ENCODE data around the gene C17orf67.

C17orf67 gene, protein sequence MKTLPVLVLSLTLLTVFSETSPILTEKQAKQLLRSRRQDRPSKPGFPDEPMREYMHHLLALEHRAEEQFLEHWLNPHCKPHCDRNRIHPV

DNA sequence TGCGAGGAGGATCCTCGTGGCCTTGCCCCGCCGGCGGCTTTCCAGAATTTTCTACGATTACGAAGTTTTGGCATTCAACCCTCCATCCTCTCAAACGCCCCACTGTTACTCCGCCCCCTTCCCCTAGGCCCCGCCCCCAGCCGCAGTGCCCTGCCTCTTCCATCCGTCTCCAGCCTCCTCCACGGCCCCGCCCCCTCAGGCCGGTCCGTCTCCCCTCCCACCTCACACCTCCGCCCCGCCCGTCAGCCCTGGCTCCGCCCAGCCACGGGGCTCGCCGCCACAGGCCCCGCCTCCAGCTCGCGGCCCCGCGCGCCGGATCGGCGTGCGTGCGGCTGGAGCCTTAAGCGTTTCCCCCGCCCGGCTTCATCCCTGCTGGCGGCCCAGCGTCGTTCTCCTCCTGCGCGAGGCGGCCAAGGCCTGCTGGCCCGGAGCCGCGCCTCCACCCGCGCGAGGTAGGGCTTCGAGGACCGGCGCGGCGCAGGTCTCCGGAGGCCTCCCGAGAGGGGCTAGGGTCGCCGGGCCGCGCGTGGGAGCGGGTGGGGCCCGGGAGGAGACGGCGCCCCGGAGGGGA is at the start of gene C17orf67, which contains the start of gene DGKE:
C17orf67 (minus strand) TSS at position 112 of the 571 bp plus-strand sequence. CDS start 18,110 bp downstream, outside the sequence.
DGKE (plus strand) TSS at position 343 of the 571 bp plus-strand sequence. CDS start 645 bp downstream, outside the sequence.
- Histone ChIP-seq H3K9me3 (ENCODE audit: control insufficient read depth, insufficient read depth, low read length) (no peaks in the 10 kb centered on the region), H3K27ac (ENCODE audit: low read depth, low read length) (peak within 1 kb of the TSS; percentile 64), H3K36me3 (ENCODE audit: control insufficient read depth, insufficient read depth, low read length) (no peaks in the 10 kb centered on the region), H3K27me3 (ENCODE audit: control insufficient read depth, insufficient read depth, low read length) (peaks cover 39% of the 10 kb centered on the region), H3K9ac (ENCODE audit: low read depth, low read length) (0 out of 2 replicates have a peak within 1 kb of the TSS, but pooled peaks have one; percentile 33), H3K4me3 (ENCODE audit: low read depth, low read length) (peak within 1 kb of the TSS; percentile 88), H3K4me1 (ENCODE audit: control insufficient read depth, insufficient read depth, low read length) (peaks cover 27% of the 10 kb centered on the region)

DNA sequence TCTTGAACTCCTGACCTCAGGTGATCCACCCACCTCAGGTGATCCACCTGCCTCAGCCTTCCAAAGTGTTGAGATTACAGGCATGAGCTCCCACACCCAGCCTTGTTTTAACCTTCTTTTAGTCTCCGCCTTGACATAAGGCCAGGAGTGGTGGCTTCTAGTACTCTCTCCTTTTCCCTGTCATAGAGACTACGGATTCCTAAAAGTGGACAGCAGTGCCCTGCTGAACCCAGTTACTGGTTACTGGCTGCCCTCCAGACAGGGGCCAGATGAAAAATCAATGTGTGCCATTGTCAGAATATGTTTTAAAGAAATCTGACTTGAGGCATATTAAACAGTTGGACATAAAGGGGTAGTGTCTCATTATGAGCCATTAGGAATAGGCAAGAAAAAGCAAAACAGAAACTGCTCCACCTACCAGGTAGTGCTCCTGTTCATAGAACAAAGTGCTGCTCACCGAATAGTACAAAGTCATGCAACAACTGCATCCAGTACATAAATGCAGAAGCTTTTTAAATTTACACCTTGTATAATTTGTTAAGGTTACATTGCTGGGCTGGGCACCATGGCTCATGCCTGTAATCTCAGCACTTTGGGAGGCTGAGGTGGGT is 48.1 kb upstream of the C17orf67 start:
- H3K4me1 ChIP-seq (ENCODE audit: control insufficient read depth, insufficient read depth, low read length), result no peaks in the 10 kb centered on the region
- no peak overlapping the region for H3K4me3 ChIP-seq (ENCODE audit: low read depth, low read length)
- no peaks in the 10 kb centered on the region for H3K9me3 ChIP-seq (ENCODE audit: control insufficient read depth, insufficient read depth, low read length)
- no peak overlapping the region for H3K27ac ChIP-seq (ENCODE audit: low read depth, low read length)
- no peaks in the 10 kb centered on the region for H3K27me3 ChIP-seq (ENCODE audit: control insufficient read depth, insufficient read depth, low read length)
- H3K36me3 ChIP-seq (ENCODE audit: control insufficient read depth, insufficient read depth, low read length), result no peaks in the 10 kb centered on the region
- H3K9ac ChIP-seq (ENCODE audit: low read depth, low read length), result no peak overlapping the region

DNA sequence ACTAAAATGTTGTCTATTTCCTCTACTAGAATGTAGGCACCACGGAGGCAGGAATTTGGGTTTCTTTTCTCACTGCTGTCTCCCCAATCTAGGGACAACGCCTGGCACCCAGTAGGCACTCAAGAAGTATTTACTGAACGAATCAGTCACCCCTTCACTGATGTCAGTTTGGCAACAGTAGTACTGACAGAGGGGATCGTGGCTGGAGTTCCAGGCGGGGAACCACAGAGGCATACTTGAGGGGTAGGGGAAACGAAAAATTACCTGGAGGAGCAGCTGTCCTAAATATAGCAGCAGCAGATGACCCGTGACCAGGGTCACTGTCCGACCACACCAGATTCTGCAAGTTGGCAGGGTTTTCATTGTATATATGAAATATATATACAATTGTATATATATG is 46.9 kb upstream of the C17orf67 start:
- H3K9ac ChIP-seq (ENCODE audit: low read depth, low read length), result no peak overlapping the region

DNA sequence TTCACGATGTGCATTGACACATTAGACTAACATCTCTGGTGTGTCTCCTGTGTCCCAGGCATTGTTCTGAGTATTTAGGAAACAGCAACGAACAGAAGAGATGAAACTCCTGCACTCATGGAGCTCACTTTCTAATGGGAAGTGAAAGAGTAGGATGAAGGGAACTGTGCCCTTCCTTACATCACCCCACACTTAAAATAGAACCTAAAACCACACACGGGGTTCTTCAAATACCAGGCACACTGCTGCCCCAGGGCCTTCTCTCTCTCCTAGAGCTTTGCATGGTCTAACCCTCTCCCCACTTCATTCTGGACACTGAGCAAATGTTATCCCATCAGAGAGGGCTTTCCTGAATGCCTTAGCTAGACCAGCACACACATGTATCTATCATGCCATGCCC is 46.4 kb upstream of the C17orf67 start:
- no peaks in the 10 kb centered on the region for H3K4me1 ChIP-seq (ENCODE audit: control insufficient read depth, insufficient read depth, low read length)
- H3K27me3 ChIP-seq (ENCODE audit: control insufficient read depth, insufficient read depth, low read length), result no peaks in the 10 kb centered on the region
- no peaks in the 10 kb centered on the region for H3K36me3 ChIP-seq (ENCODE audit: control insufficient read depth, insufficient read depth, low read length)
- H3K4me3 ChIP-seq (ENCODE audit: low read depth, low read length), result no peak overlapping the region
- H3K9ac ChIP-seq (ENCODE audit: low read depth, low read length), result no peak overlapping the region
- no peaks in the 10 kb centered on the region for H3K9me3 ChIP-seq (ENCODE audit: control insufficient read depth, insufficient read depth, low read length)
- no peak overlapping the region for H3K27ac ChIP-seq (ENCODE audit: low read depth, low read length)

More for the DNA sequence above, 46.9 kb upstream of the C17orf67 start:
- no peaks in the 10 kb centered on the region for H3K4me1 ChIP-seq (ENCODE audit: control insufficient read depth, insufficient read depth, low read length)
- no peaks in the 10 kb centered on the region for H3K9me3 ChIP-seq (ENCODE audit: control insufficient read depth, insufficient read depth, low read length)
- no peaks in the 10 kb centered on the region for H3K36me3 ChIP-seq (ENCODE audit: control insufficient read depth, insufficient read depth, low read length)
- no peak overlapping the region for H3K27ac ChIP-seq (ENCODE audit: low read depth, low read length)
- no peaks in the 10 kb centered on the region for H3K27me3 ChIP-seq (ENCODE audit: control insufficient read depth, insufficient read depth, low read length)
- H3K4me3 ChIP-seq (ENCODE audit: low read depth, low read length), result no peak overlapping the region

DNA sequence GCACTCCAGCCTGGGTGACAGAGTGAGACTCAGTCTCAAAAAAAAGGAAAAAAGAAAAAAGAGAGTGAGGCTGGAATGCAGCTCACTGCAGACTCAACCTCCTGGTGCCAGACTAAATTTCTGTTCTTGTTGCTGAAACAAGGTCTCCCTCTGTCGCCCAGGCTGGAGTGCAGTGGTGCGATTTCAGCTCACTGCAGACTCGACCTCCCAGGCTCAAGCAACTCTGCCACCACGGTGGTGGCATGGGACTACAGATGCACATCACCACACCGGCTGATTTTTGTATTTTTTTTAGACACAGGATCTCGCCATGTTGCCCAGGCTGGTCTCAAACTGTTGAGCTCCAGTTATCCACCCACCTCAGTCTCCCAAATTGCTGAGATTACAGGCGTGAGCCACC is 45.6 kb upstream of the C17orf67 start:
- Histone ChIP-seq H3K36me3 (ENCODE audit: control insufficient read depth, insufficient read depth, low read length) (no peaks in the 10 kb centered on the region), H3K4me3 (ENCODE audit: low read depth, low read length) (no peak overlapping the region), H3K4me1 (ENCODE audit: control insufficient read depth, insufficient read depth, low read length) (no peaks in the 10 kb centered on the region), H3K27me3 (ENCODE audit: control insufficient read depth, insufficient read depth, low read length) (no peaks in the 10 kb centered on the region), H3K9ac (ENCODE audit: low read depth, low read length) (no peak overlapping the region), H3K9me3 (ENCODE audit: control insufficient read depth, insufficient read depth, low read length) (no peaks in the 10 kb centered on the region), H3K27ac (ENCODE audit: low read depth, low read length) (no peak overlapping the region)

DNA sequence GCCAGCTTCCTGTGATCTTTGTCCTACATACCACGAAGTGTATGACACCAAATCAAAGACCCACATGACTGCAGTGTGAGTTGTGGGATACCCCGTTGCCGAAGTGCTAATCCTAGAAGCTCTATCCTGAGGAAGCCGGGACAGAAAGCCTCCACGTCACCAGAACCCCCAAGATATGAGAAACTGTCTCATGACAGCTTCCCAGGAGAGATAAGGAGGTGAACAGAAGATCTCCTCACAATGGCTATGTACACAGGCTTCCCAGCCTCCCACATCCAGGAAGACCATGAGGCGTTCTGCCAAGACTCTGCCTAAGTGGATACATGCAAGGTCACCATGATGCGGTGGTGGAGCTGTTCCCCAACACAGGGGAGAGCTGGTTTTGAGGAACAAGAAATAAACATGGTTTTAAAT is 43.1 kb upstream of the C17orf67 start:
- H3K4me3 ChIP-seq (ENCODE audit: low read depth, low read length), result no peak overlapping the region
- no peaks in the 10 kb centered on the region for H3K27me3 ChIP-seq (ENCODE audit: control insufficient read depth, insufficient read depth, low read length)
- no peaks in the 10 kb centered on the region for H3K36me3 ChIP-seq (ENCODE audit: control insufficient read depth, insufficient read depth, low read length)
- no peak overlapping the region for H3K27ac ChIP-seq (ENCODE audit: low read depth, low read length)
- H3K4me1 ChIP-seq (ENCODE audit: control insufficient read depth, insufficient read depth, low read length), result no peaks in the 10 kb centered on the region
- H3K9me3 ChIP-seq (ENCODE audit: control insufficient read depth, insufficient read depth, low read length), result no peaks in the 10 kb centered on the region
- H3K9ac ChIP-seq (ENCODE audit: low read depth, low read length), result no peak overlapping the region

DNA sequence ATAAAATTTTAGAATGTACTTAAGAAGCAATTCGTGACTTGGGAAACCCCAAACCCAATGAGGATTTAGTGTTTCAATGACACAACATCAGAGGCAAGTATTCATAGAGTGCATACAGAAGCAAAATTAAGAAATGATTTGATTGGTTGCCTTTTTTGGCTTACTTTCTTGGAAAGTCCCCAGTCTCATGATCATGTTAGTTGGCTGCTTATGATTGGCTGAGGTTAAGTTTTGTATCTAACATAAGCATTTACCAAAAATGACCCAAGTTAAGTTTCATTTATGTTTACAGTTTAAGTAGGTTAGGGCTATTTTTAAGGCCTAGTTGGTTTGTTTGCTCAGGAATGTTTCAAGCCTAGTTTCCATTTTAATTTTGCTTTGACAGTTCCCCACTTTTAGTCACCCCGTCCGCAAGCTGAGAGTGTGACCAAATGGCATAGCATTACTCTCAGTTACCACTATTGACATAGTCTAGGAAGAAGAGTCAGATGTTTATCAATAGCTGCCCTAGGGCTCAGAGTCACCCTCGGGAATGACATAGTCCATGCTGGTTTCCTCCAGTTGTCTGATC is 36.4 kb upstream of the C17orf67 start:
- Histone ChIP-seq H3K9me3 (ENCODE audit: control insufficient read depth, insufficient read depth, low read length) (no peaks in the 10 kb centered on the region), H3K36me3 (ENCODE audit: control insufficient read depth, insufficient read depth, low read length) (no peaks in the 10 kb centered on the region), H3K27me3 (ENCODE audit: control insufficient read depth, insufficient read depth, low read length) (no peaks in the 10 kb centered on the region), H3K27ac (ENCODE audit: low read depth, low read length) (no peak overlapping the region), H3K4me1 (ENCODE audit: control insufficient read depth, insufficient read depth, low read length) (no peaks in the 10 kb centered on the region), H3K4me3 (ENCODE audit: low read depth, low read length) (no peak overlapping the region), H3K9ac (ENCODE audit: low read depth, low read length) (no peak overlapping the region)

DNA sequence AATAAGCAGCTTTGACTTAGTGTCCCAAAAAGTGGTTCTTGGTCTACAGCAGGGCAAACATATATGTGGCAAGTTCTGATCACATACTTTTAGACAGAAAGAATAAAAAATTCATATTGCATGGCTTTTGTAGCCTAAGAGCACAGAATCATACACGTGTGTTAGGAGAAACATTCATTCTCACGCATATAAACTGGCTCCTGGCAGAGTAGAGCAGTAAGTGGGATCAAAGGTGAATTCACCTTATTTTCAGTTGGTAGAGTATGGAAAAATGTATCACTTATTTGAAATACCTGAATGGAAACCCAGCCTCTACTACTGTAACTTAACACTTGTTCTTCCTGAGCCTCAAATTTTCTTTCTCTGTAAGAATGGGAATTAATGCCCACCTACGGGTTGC is 35.0 kb upstream of the C17orf67 start:
- no peaks in the 10 kb centered on the region for H3K27me3 ChIP-seq (ENCODE audit: control insufficient read depth, insufficient read depth, low read length)
- H3K4me1 ChIP-seq (ENCODE audit: control insufficient read depth, insufficient read depth, low read length), result no peaks in the 10 kb centered on the region
- H3K27ac ChIP-seq (ENCODE audit: low read depth, low read length), result no peak overlapping the region
- no peaks in the 10 kb centered on the region for H3K9me3 ChIP-seq (ENCODE audit: control insufficient read depth, insufficient read depth, low read length)
- no peaks in the 10 kb centered on the region for H3K36me3 ChIP-seq (ENCODE audit: control insufficient read depth, insufficient read depth, low read length)
- H3K4me3 ChIP-seq (ENCODE audit: low read depth, low read length), result no peak overlapping the region
- H3K9ac ChIP-seq (ENCODE audit: low read depth, low read length), result no peak overlapping the region

DNA sequence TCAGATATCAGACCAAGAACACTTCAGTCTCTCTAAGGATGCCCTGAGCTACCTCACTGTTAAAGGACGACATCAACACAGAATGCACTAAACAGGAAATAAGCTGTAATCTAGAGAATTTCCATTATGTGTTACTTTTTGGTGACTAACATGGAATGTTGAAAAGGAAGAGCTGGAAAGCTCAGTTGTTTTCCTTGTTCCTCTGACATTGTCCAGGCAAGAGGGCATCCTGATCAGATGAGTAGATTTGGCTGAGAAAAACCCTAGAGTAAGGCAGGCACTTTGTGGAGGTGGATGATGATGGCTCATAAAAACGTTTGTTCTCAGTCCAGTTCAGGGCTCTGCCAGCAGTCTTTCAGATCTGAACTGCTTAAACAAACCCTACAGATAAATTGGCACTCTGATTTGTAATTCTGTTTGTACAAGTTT is 34.2 kb upstream of the C17orf67 start:
- no peak overlapping the region for H3K27ac ChIP-seq (ENCODE audit: low read depth, low read length)
- H3K27me3 ChIP-seq (ENCODE audit: control insufficient read depth, insufficient read depth, low read length), result no peaks in the 10 kb centered on the region
- H3K36me3 ChIP-seq (ENCODE audit: control insufficient read depth, insufficient read depth, low read length), result 0 out of 2 replicates have a peak, but pooled peaks cover 1% of the 10 kb centered on the region
- H3K4me1 ChIP-seq (ENCODE audit: control insufficient read depth, insufficient read depth, low read length), result no peaks in the 10 kb centered on the region
- H3K4me3 ChIP-seq (ENCODE audit: low read depth, low read length), result no peak overlapping the region
- H3K9ac ChIP-seq (ENCODE audit: low read depth, low read length), result no peak overlapping the region
- no peaks in the 10 kb centered on the region for H3K9me3 ChIP-seq (ENCODE audit: control insufficient read depth, insufficient read depth, low read length)

DNA sequence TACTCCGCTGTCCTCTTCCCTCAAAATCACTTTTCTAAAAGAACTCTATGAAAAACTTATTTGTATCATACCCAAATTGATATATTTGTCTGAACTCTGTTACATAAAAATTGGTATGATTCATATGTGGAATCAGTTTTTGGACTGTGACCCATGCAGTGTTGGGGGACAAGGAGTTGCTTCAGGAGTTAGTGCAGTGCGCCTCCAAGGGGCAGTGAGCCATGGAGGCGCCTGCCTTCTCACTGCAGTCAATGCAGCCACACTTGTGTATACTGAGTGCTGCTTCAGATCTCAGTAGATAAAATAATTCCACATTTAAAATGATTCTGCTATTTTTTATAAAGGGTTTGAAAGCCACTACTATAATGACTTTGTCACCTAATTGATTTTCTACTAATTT is 32.8 kb upstream of the C17orf67 start:
- H3K9me3 ChIP-seq (ENCODE audit: control insufficient read depth, insufficient read depth, low read length), result no peaks in the 10 kb centered on the region
- H3K9ac ChIP-seq (ENCODE audit: low read depth, low read length), result no peak overlapping the region
- no peak overlapping the region for H3K27ac ChIP-seq (ENCODE audit: low read depth, low read length)
- H3K36me3 ChIP-seq (ENCODE audit: control insufficient read depth, insufficient read depth, low read length), result peaks cover 11% of the 10 kb centered on the region
- no peak overlapping the region for H3K4me3 ChIP-seq (ENCODE audit: low read depth, low read length)
- H3K27me3 ChIP-seq (ENCODE audit: control insufficient read depth, insufficient read depth, low read length), result no peaks in the 10 kb centered on the region
- H3K4me1 ChIP-seq (ENCODE audit: control insufficient read depth, insufficient read depth, low read length), result no peaks in the 10 kb centered on the region

DNA sequence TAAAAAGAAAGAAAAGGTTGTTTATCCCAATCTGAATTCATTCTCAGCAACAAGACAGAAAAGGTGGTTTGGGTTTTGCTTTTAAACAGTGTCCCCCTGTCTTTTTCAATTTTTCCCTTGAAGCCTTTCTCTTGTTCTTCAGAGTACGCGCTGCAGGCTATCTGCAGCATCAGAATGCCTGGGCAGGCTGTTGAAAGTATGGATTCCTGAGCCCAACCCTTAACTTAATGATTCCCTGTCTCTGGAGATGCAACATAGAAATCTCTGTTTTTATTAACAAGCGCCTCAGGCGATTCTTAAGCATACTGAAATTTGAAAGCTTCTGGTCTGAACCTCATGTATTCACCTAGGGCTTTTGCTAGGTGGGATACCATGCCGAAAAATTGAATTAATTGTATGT is 32.4 kb upstream of the C17orf67 start:
- Histone ChIP-seq H3K27ac (ENCODE audit: low read depth, low read length) (no peak overlapping the region), H3K4me1 (ENCODE audit: control insufficient read depth, insufficient read depth, low read length) (0 out of 2 replicates have a peak, but pooled peaks cover under 1% of the 10 kb centered on the region), H3K9ac (ENCODE audit: low read depth, low read length) (no peak overlapping the region), H3K27me3 (ENCODE audit: control insufficient read depth, insufficient read depth, low read length) (no peaks in the 10 kb centered on the region), H3K4me3 (ENCODE audit: low read depth, low read length) (no peak overlapping the region), H3K36me3 (ENCODE audit: control insufficient read depth, insufficient read depth, low read length) (peaks cover 11% of the 10 kb centered on the region), H3K9me3 (ENCODE audit: control insufficient read depth, insufficient read depth, low read length) (no peaks in the 10 kb centered on the region)

All from HUES48 (cell line).